ENCODE data around the gene VAV2.
"Not testable (repeated sequence)": the region's sequence is repeated elsewhere in the genome, so short reads cannot be mapped to it uniquely, and the experiment has no call there.

VAV2 gene

DNA sequence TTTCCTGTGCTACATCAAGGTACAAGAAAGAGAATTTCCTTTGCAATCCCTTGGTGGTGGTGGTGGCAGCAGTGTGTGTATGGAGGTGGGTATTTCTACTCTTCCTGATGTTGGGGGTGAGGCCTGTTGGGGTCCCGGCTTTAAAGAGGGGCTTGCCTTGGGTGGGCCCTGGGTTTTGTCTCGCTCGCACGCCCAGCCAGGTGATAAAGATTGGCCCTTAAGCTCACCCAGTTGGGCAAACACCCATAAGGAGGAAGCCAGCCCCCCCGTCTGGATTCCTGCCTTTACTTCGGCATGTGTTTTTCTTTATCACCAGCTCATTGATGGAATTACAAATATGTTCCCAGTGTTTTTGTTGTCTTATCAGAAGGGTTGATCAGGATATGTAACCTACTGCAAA lies 237.9 kb downstream of the VAV2 start:
- Mint-ChIP-seq H3K27ac (no peak overlapping the region), H3K4me3 (no peak overlapping the region), H3K27me3 (peaks cover 36% of the 10 kb centered on the region), H3K36me3 (ENCODE audit: low read depth) (no peaks in the 10 kb centered on the region), H3K4me1 (ENCODE audit: low read depth) (no peaks in the 10 kb centered on the region), H3K9me3 (no peaks in the 10 kb centered on the region)

DNA sequence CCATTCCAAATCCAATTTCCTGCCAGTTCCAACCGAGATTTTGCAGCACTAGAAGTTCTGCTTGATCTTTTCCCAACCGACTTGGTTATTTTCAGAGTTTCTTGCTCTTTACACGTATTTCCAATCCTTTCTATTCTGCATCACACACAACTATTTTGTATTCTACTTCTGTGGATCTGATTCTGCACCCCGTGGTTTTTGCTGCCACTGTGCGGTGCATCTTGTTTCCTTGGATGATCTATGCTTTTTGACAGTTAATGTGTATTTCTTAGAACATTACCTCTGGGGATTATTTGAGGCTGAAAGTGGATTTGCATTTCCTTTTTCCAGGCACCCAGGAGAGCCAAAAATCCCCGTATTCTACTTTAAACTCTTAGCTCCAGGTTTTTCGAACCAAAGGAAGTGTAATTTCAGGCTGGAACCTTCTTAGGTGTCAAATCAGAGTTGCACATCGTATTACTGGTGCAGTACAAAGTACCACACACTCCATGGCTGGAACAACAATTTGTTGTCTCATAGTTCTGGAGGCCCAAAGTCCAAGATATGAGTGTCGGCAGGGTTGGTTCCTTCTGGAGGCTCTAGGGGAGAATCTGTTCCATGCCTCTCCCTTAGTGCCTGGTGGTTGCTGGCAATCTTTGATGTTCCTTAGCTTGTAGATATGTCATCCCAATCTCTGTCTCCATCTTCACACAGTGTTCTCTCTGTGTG lies 239.2 kb downstream of the VAV2 start:
- Mint-ChIP-seq H3K27ac (no peak overlapping the region), H3K4me1 (ENCODE audit: low read depth) (no peaks in the 10 kb centered on the region), H3K36me3 (ENCODE audit: low read depth) (no peaks in the 10 kb centered on the region), H3K9me3 (no peaks in the 10 kb centered on the region), H3K27me3 (peaks cover 46% of the 10 kb centered on the region), H3K4me3 (no peak overlapping the region)

- Mint-ChIP-seq H3K36me3 (ENCODE audit: low read depth) (no peaks in the 10 kb centered on the region), H3K27ac (no peak overlapping the region), H3K9me3 (no peaks in the 10 kb centered on the region), H3K4me3 (no peak overlapping the region), H3K4me1 (ENCODE audit: low read depth) (no peaks in the 10 kb centered on the region), H3K27me3 (peaks cover 60% of the 10 kb centered on the region)
These were observed 241.0 kb downstream of the VAV2 start for GRCh38 chr9:133750982-133751649.

DNA sequence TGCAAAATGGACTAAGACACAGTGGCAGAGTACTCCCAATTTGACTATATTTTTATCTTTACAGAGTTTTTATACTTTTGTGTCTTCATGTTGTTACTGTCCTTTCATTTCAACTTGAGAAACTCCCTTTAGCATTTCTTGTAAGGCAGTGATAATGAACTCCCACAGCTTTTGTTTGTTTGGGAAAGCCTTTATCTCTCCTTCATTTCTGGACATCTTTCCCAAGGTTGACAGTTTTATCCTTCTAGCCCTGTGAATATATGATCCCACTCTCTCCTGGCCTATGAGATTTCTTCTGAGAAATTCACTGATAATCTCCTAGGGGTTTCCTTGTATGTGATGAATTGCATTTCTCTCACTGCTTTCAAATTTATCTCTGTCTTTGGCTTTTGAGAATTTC lies 244.8 kb downstream of the VAV2 start:
- Mint-ChIP-seq H3K4me1 (ENCODE audit: low read depth) (no peaks in the 10 kb centered on the region), H3K27me3 (peaks cover 44% of the 10 kb centered on the region), H3K27ac (no peak overlapping the region), H3K4me3 (no peak overlapping the region), H3K36me3 (ENCODE audit: low read depth) (no peaks in the 10 kb centered on the region), H3K9me3 (no peaks in the 10 kb centered on the region)

GRCh38 chr9:133744528-133744927 lies 247.6 kb downstream of the VAV2 start:
- H3K36me3 Mint-ChIP-seq (ENCODE audit: low read depth); H3K9me3 Mint-ChIP-seq: not testable (repeated sequence)
- H3K27me3 Mint-ChIP-seq, result peaks cover 34% of the 10 kb centered on the region

DNA sequence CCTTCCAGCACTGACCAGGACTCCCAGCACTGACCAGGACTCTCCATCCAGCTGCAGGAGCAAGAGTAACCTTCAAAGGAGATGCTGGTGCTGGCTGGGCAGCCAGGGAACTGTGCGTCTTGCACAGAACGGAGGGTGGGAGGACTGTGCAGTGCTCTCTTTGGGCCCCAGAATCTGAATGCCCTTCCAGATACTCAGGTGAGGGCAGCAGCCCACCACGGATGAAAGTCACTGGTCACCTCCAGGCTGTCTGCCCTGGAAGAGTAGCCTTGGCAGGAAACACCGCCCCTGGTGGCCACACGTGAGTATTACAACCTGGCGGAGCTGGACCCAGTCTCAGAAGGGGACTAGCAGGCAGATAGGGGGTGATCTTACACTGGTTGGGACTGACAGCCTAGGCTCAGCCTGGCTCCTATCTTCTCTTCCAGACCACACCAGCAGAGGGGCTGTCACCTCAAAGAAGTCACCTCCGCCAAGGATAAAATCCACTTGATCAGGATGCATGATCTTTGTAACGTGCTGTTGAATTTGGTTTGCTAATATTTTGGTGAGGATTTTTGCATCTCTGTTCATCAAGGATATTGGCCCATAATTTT lies 249.2 kb downstream of the VAV2 start:
- no peaks in the 10 kb centered on the region for H3K36me3 Mint-ChIP-seq (ENCODE audit: low read depth)
- no peaks in the 10 kb centered on the region for H3K4me1 Mint-ChIP-seq (ENCODE audit: low read depth)
- peaks cover 22% of the 10 kb centered on the region for H3K27me3 Mint-ChIP-seq
- H3K27ac Mint-ChIP-seq, result no peak overlapping the region
- H3K4me3 Mint-ChIP-seq, result no peak overlapping the region
- no peaks in the 10 kb centered on the region for H3K9me3 Mint-ChIP-seq

More at GRCh38 chr9:133744528-133744927, 247.6 kb downstream of the VAV2 start:
- not testable (repeated sequence) for H3K4me1 Mint-ChIP-seq (ENCODE audit: low read depth); H3K4me3 Mint-ChIP-seq; H3K27ac Mint-ChIP-seq

DNA sequence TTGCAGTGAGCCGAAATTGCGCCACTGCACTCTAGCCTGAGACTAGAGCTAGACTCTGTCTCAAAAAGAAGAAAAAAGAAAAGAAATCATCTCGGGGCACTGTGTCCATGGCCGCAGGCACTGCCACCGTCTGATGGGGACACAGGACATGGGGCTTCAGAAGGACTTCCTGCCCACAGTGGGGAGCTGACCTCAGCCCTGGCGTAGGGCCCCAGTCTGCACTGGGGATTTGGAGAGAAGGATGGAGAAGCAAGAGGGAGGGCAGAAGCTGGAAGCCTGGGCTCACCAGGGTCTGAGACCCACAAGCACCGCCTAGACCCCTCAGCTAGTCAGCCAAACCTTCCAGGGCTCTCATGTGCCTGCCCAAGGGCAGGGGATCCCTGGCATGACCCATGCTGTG lies 249.9 kb downstream of the VAV2 start:
- H3K27ac Mint-ChIP-seq, result no peak overlapping the region
- no peaks in the 10 kb centered on the region for H3K36me3 Mint-ChIP-seq (ENCODE audit: low read depth)
- no peak overlapping the region for H3K4me3 Mint-ChIP-seq
- H3K9me3 Mint-ChIP-seq, result no peaks in the 10 kb centered on the region
- peaks cover 3% of the 10 kb centered on the region for H3K4me1 Mint-ChIP-seq (ENCODE audit: low read depth)
- peaks cover 15% of the 10 kb centered on the region for H3K27me3 Mint-ChIP-seq

GRCh38 chr9:133741716-133742115 lies 250.4 kb downstream of the VAV2 start:
- Mint-ChIP-seq H3K4me3 (no peak overlapping the region), H3K27me3 (peaks cover 12% of the 10 kb centered on the region)

GRCh38 chr9:133740911-133741310 lies 251.2 kb downstream of the VAV2 start:
- Mint-ChIP-seq H3K9me3 (no peaks in the 10 kb centered on the region), H3K27ac (no peak overlapping the region), H3K36me3 (ENCODE audit: low read depth) (no peaks in the 10 kb centered on the region), H3K4me1 (ENCODE audit: low read depth) (peaks cover 3% of the 10 kb centered on the region), H3K4me3 (no peak overlapping the region), H3K27me3 (peaks cover 6% of the 10 kb centered on the region)

More at GRCh38 chr9:133741716-133742115, 250.4 kb downstream of the VAV2 start:
- peaks cover 3% of the 10 kb centered on the region for H3K4me1 Mint-ChIP-seq (ENCODE audit: low read depth)
- H3K9me3 Mint-ChIP-seq, result no peaks in the 10 kb centered on the region
- no peak overlapping the region for H3K27ac Mint-ChIP-seq
- no peaks in the 10 kb centered on the region for H3K36me3 Mint-ChIP-seq (ENCODE audit: low read depth)

GRCh38 chr9:133739408-133740280 lies 252.5 kb downstream of the VAV2 start:
- H3K4me3 Mint-ChIP-seq, result no peak overlapping the region
- peaks cover 7% of the 10 kb centered on the region for H3K4me1 Mint-ChIP-seq (ENCODE audit: low read depth)
- H3K9me3 Mint-ChIP-seq, result no peaks in the 10 kb centered on the region
- H3K27ac Mint-ChIP-seq, result no peak overlapping the region
- peaks cover 6% of the 10 kb centered on the region for H3K27me3 Mint-ChIP-seq
- no peaks in the 10 kb centered on the region for H3K36me3 Mint-ChIP-seq (ENCODE audit: low read depth)

- Mint-ChIP-seq H3K27ac (no peak overlapping the region), H3K27me3 (no peaks in the 10 kb centered on the region), H3K4me3 (peak overlapping the region; percentile 26), H3K4me1 (ENCODE audit: low read depth) (peaks cover 7% of the 10 kb centered on the region), H3K36me3 (ENCODE audit: low read depth) (no peaks in the 10 kb centered on the region), H3K9me3 (no peaks in the 10 kb centered on the region)
These were observed 253.4 kb downstream of the VAV2 start for GRCh38 chr9:133738640-133739225.

DNA sequence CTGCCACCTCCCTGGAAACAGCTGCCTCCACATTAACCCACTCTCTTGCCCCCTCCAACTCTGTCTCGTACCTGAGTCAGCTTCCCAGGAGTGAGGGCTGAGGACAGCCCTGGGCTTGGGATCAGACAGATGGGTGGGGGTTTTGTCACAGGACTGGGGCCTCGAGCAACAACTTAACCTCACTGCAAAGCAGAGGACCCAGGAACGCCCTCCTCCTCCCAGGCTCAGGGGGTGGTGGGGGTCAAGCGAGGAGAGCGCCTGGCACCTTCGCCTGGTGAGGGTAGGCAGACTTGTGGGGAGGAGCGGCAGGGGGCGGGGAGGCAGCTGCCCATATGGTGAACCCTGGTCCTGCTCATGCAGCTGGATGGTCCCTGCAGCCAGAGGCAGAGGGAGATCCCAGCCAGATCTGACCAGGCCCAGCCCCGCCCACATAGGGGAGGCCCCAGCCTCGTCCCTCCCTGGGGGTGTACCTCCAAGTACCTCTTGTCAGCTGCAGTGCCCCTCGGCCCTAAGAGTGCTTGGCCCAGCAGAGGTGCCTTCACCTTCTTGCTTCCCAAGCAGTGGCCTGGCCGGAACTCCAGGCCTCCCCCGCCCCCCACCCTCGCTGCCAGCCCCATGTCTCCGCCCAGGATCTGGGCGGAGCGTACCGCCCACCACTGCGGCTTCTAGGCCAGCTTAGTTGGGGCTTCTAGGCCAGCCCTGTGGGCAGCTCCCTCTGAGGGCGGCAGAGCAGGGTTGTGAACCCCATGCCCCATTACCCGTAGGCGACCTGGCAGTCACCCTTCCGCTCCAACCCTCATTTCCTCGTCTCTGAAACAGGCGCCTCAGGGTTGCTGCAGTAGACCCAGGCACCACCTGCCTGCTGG lies 254.1 kb downstream of the VAV2 start, which contains the start of gene SARDH:
Gene SARDH (minus strand): TSS at position 579 of the 866 bp plus-strand sequence. CDS start 4,179 bp downstream, outside the sequence.
- Mint-ChIP-seq H3K36me3 (ENCODE audit: low read depth) (no peaks in the 10 kb centered on the region), H3K4me3 (peak within 1 kb of the TSS; percentile 26), H3K9me3 (no peaks in the 10 kb centered on the region), H3K27ac (no peak within 1 kb of the TSS), H3K4me1 (ENCODE audit: low read depth) (peaks cover 7% of the 10 kb centered on the region), H3K27me3 (no peaks in the 10 kb centered on the region)

DNA sequence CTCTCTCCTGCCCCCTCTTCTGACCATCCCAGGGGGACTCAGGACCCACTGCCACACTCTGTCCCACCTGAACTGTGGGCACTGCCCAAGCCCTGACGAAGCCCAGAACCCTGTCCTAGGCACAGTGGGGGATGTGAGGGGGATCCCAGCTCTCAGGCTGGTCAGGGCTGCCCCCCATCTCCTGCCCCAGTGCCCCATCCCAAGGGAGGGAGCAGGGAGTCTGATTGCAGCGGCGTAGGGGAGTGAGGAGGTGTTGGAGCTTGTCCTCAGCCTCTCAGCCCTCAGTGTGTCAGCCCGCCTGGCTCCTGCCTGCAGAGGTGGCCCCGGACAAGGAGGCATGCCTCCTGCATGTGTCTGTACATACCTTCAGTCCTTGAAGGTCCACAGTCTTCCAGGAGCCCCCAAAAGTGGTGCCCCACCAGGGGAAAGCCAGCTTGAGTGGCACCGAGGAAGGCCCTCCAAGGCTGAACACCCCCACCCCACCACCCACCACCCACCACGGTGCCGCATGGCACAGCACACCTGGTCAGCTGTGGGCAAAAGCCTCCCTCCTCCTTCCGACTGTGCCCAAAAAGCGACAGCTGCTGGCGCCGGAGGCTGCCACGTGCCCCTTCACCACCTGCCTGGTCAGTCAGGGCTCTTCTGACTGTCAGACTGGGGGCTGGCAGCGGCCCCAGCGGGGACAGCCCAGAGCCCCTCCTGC lies 254.9 kb downstream of the VAV2 start:
- Mint-ChIP-seq H3K4me1 (ENCODE audit: low read depth) (peaks cover 7% of the 10 kb centered on the region), H3K36me3 (ENCODE audit: low read depth) (no peaks in the 10 kb centered on the region), H3K4me3 (no peak overlapping the region), H3K27me3 (no peaks in the 10 kb centered on the region), H3K27ac (no peak overlapping the region), H3K9me3 (no peaks in the 10 kb centered on the region)

All from stimulated activated naive CD8-positive, alpha-beta T cell treated with anti-CD3 and anti-CD28 coated beads, Interleukin-15, Interleukin-2, amounts not matched to agents 100 ng/mL and 50 ng/mL, for 24 hours (primary cell).